ENCODE measurements around the gene AGK. TPM values are rescaled to one million over a fixed set of nuclear protein-coding genes. Genes with fewer than 3 reads are reported as not detected.
A peak's percentile ranks its signal among the peaks of the same experiment; 100 is the strongest.

AGK gene
- total and polyA plus RNA-seq, 9 donors: 15.7 to 23.4 (median 18.4) TPM

- H3K27ac ChIP-seq (ENCODE audit: low read length): no peak overlapping the region
- no peaks in the 10 kb centered on the region for H3K27me3 ChIP-seq (ENCODE audit: control insufficient read depth, insufficient read depth, low read length)
- no peaks in the 10 kb centered on the region for H3K4me1 ChIP-seq (ENCODE audit: control insufficient read depth, insufficient read depth, low read length)
- no CpG with 5 or more reads among the region's 3 CpGs for WGBS (ENCODE audit: insufficient coverage)
- H3K4me3 ChIP-seq (ENCODE audit: low read length): no peak overlapping the region
- no peak for DNase-seq
- H3K36me3 ChIP-seq (ENCODE audit: control insufficient read depth, insufficient read depth, low read length): peaks cover 8% of the 10 kb centered on the region
- no peaks in the 10 kb centered on the region for H3K9me3 ChIP-seq (replicated peaks; ENCODE audit: control insufficient read depth, low read depth, low read length)
Observed at GRCh38 chr7:141609576-141609975, 58.4 kb downstream of the AGK start.

GRCh38 chr7:141610671-141611070, 59.5 kb downstream of the AGK start:
- Histone ChIP-seq H3K36me3 (ENCODE audit: control insufficient read depth, insufficient read depth, low read length) (peaks cover 6% of the 10 kb centered on the region), H3K27ac (ENCODE audit: low read length) (no peak overlapping the region)

GRCh38 chr7:141612861-141613260, 61.7 kb downstream of the AGK start:
- no peaks in the 10 kb centered on the region for H3K27me3 ChIP-seq (ENCODE audit: control insufficient read depth, insufficient read depth, low read length)
- no peak overlapping the region for H3K27ac ChIP-seq (ENCODE audit: low read length)
- H3K36me3 ChIP-seq (ENCODE audit: control insufficient read depth, insufficient read depth, low read length): peaks cover 6% of the 10 kb centered on the region
- no peak overlapping the region for H3K4me3 ChIP-seq (ENCODE audit: low read length)
- no peaks in the 10 kb centered on the region for H3K9me3 ChIP-seq (replicated peaks; ENCODE audit: control insufficient read depth, low read depth, low read length)
- no peaks in the 10 kb centered on the region for H3K4me1 ChIP-seq (ENCODE audit: control insufficient read depth, insufficient read depth, low read length)
- DNase-seq: no peak

More at GRCh38 chr7:141610671-141611070, 59.5 kb downstream of the AGK start:
- H3K27me3 ChIP-seq (ENCODE audit: control insufficient read depth, insufficient read depth, low read length): no peaks in the 10 kb centered on the region
- no peak overlapping the region for H3K4me3 ChIP-seq (ENCODE audit: low read length)
- DNase-seq: no peak
- H3K4me1 ChIP-seq (ENCODE audit: control insufficient read depth, insufficient read depth, low read length): no peaks in the 10 kb centered on the region
- no CpG with 5 or more reads among the region's 1 CpG for WGBS (ENCODE audit: insufficient coverage)
- H3K9me3 ChIP-seq (replicated peaks; ENCODE audit: control insufficient read depth, low read depth, low read length): no peaks in the 10 kb centered on the region

GRCh38 chr7:141617280-141617679, 66.1 kb downstream of the AGK start:
- Histone ChIP-seq H3K27me3 (ENCODE audit: control insufficient read depth, insufficient read depth, low read length) (no peaks in the 10 kb centered on the region), H3K9me3 (replicated peaks; ENCODE audit: control insufficient read depth, low read depth, low read length) (no peaks in the 10 kb centered on the region), H3K36me3 (ENCODE audit: control insufficient read depth, insufficient read depth, low read length) (peaks cover 10% of the 10 kb centered on the region), H3K4me1 (ENCODE audit: control insufficient read depth, insufficient read depth, low read length) (no peaks in the 10 kb centered on the region), H3K4me3 (ENCODE audit: low read length) (no peak overlapping the region), H3K27ac (ENCODE audit: low read length) (no peak overlapping the region)
- no peak for DNase-seq

GRCh38 chr7:141619745-141620144, 68.5 kb downstream of the AGK start:
- Histone ChIP-seq H3K27ac (ENCODE audit: low read length) (no peak overlapping the region), H3K36me3 (ENCODE audit: control insufficient read depth, insufficient read depth, low read length) (peaks cover 17% of the 10 kb centered on the region), H3K4me3 (ENCODE audit: low read length) (no peak overlapping the region), H3K4me1 (ENCODE audit: control insufficient read depth, insufficient read depth, low read length) (no peaks in the 10 kb centered on the region), H3K27me3 (ENCODE audit: control insufficient read depth, insufficient read depth, low read length) (no peaks in the 10 kb centered on the region), H3K9me3 (replicated peaks; ENCODE audit: control insufficient read depth, low read depth, low read length) (peaks cover 2% of the 10 kb centered on the region)
- DNase-seq: peak; percentile 2
- 83% methylated on average over 1 of the region's 4 CpGs for WGBS (ENCODE audit: insufficient coverage)

- WGBS (ENCODE audit: insufficient coverage): 100% methylated on average over 1 of the region's 1 CpG
- no peak for DNase-seq
- Histone ChIP-seq H3K9me3 (replicated peaks; ENCODE audit: control insufficient read depth, low read depth, low read length) (peaks cover 2% of the 10 kb centered on the region), H3K27me3 (ENCODE audit: control insufficient read depth, insufficient read depth, low read length) (no peaks in the 10 kb centered on the region), H3K4me1 (ENCODE audit: control insufficient read depth, insufficient read depth, low read length) (no peaks in the 10 kb centered on the region), H3K4me3 (ENCODE audit: low read length) (no peak overlapping the region), H3K27ac (ENCODE audit: low read length) (no peak overlapping the region), H3K36me3 (ENCODE audit: control insufficient read depth, insufficient read depth, low read length) (peaks cover 17% of the 10 kb centered on the region)
Observed at GRCh38 chr7:141624763-141625162, 73.6 kb downstream of the AGK start.

- H3K4me1 ChIP-seq (ENCODE audit: control insufficient read depth, insufficient read depth, low read length): no peaks in the 10 kb centered on the region
- H3K27me3 ChIP-seq (ENCODE audit: control insufficient read depth, insufficient read depth, low read length): no peaks in the 10 kb centered on the region
- WGBS (ENCODE audit: insufficient coverage): 80% methylated on average over 4 of the region's 4 CpGs
- no peak overlapping the region for H3K4me3 ChIP-seq (ENCODE audit: low read length)
- no peaks in the 10 kb centered on the region for H3K9me3 ChIP-seq (replicated peaks; ENCODE audit: control insufficient read depth, low read depth, low read length)
- no peak overlapping the region for H3K27ac ChIP-seq (ENCODE audit: low read length)
- DNase-seq: no peak
- H3K36me3 ChIP-seq (ENCODE audit: control insufficient read depth, insufficient read depth, low read length): peaks cover 5% of the 10 kb centered on the region
Observed at GRCh38 chr7:141630621-141631020, 79.4 kb downstream of the AGK start.

GRCh38 chr7:141631525-141631924, 80.3 kb downstream of the AGK start:
- Histone ChIP-seq H3K4me3 (ENCODE audit: low read length) (no peak overlapping the region), H3K36me3 (ENCODE audit: control insufficient read depth, insufficient read depth, low read length) (peaks cover 5% of the 10 kb centered on the region), H3K9me3 (replicated peaks; ENCODE audit: control insufficient read depth, low read depth, low read length) (no peaks in the 10 kb centered on the region), H3K27me3 (ENCODE audit: control insufficient read depth, insufficient read depth, low read length) (no peaks in the 10 kb centered on the region), H3K27ac (ENCODE audit: low read length) (no peak overlapping the region), H3K4me1 (ENCODE audit: control insufficient read depth, insufficient read depth, low read length) (no peaks in the 10 kb centered on the region)
- DNase-seq: no peak
- WGBS (ENCODE audit: insufficient coverage): 90% methylated on average over 2 of the region's 2 CpGs

- Histone ChIP-seq H3K4me3 (ENCODE audit: low read length) (no peak overlapping the region), H3K9me3 (replicated peaks; ENCODE audit: control insufficient read depth, low read depth, low read length) (no peaks in the 10 kb centered on the region), H3K36me3 (ENCODE audit: control insufficient read depth, insufficient read depth, low read length) (peaks cover 7% of the 10 kb centered on the region), H3K4me1 (ENCODE audit: control insufficient read depth, insufficient read depth, low read length) (no peaks in the 10 kb centered on the region), H3K27ac (ENCODE audit: low read length) (no peak overlapping the region), H3K27me3 (ENCODE audit: control insufficient read depth, insufficient read depth, low read length) (no peaks in the 10 kb centered on the region)
- 89% methylated on average over 5 of the region's 5 CpGs for WGBS (ENCODE audit: insufficient coverage)
- DNase-seq: no peak
Observed at GRCh38 chr7:141634065-141634464, 82.9 kb downstream of the AGK start.

GRCh38 chr7:141636053-141636452, 84.8 kb downstream of the AGK start:
- H3K27me3 ChIP-seq (ENCODE audit: control insufficient read depth, insufficient read depth, low read length): no peaks in the 10 kb centered on the region
- no peak overlapping the region for H3K4me3 ChIP-seq (ENCODE audit: low read length)
- DNase-seq: no peak
- peaks cover 7% of the 10 kb centered on the region for H3K36me3 ChIP-seq (ENCODE audit: control insufficient read depth, insufficient read depth, low read length)
- H3K4me1 ChIP-seq (ENCODE audit: control insufficient read depth, insufficient read depth, low read length): no peaks in the 10 kb centered on the region
- no peak overlapping the region for H3K27ac ChIP-seq (ENCODE audit: low read length)
- no CpG with 5 or more reads among the region's 3 CpGs for WGBS (ENCODE audit: insufficient coverage)
- no peaks in the 10 kb centered on the region for H3K9me3 ChIP-seq (replicated peaks; ENCODE audit: control insufficient read depth, low read depth, low read length)

GRCh38 chr7:141640239-141640840, 89.1 kb downstream of the AGK start:
- no peaks in the 10 kb centered on the region for H3K4me1 ChIP-seq (ENCODE audit: control insufficient read depth, insufficient read depth, low read length)
- no peak overlapping the region for H3K27ac ChIP-seq (ENCODE audit: low read length)
- no peaks in the 10 kb centered on the region for H3K27me3 ChIP-seq (ENCODE audit: control insufficient read depth, insufficient read depth, low read length)
- H3K9me3 ChIP-seq (replicated peaks; ENCODE audit: control insufficient read depth, low read depth, low read length): no peaks in the 10 kb centered on the region
- DNase-seq: no peak
- H3K36me3 ChIP-seq (ENCODE audit: control insufficient read depth, insufficient read depth, low read length): peaks cover 11% of the 10 kb centered on the region
- 100% methylated on average over 1 of the region's 2 CpGs for WGBS (ENCODE audit: insufficient coverage)
- no peak overlapping the region for H3K4me3 ChIP-seq (ENCODE audit: low read length)

Measured in muscle of leg (tissue), 11 donors.